ENCODE data around the gene VPS36. TPM values are rescaled to one million over a fixed set of nuclear protein-coding genes. Genes with fewer than 3 reads are reported as not detected.

The VPS36 gene
- total and polyA plus RNA-seq, 2 of the 8 experiments (the other 6 are each of a cell fraction or from before 2014, with no cell fraction given) = 14.1 to 19.8 TPM

DNA sequence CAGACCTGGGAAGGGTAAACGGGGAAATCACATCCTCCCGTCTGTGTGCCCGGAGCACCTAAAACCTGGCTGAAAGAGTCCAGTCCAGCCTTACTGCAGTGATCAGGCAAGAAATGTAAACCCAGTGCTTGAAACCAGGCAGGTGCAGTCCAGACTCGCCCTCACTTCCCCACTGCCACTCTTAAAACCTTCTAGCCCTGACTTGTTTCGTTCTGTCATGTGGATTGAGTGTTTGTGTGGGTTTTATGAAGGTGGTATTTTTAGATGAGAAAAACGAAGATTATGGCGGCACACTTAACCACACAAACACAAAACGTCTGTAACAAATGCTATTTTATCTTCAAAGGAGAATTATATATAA is 4.0 kb upstream of the VPS36 start (continued):
- TF ChIP-seq, protein P1, sequence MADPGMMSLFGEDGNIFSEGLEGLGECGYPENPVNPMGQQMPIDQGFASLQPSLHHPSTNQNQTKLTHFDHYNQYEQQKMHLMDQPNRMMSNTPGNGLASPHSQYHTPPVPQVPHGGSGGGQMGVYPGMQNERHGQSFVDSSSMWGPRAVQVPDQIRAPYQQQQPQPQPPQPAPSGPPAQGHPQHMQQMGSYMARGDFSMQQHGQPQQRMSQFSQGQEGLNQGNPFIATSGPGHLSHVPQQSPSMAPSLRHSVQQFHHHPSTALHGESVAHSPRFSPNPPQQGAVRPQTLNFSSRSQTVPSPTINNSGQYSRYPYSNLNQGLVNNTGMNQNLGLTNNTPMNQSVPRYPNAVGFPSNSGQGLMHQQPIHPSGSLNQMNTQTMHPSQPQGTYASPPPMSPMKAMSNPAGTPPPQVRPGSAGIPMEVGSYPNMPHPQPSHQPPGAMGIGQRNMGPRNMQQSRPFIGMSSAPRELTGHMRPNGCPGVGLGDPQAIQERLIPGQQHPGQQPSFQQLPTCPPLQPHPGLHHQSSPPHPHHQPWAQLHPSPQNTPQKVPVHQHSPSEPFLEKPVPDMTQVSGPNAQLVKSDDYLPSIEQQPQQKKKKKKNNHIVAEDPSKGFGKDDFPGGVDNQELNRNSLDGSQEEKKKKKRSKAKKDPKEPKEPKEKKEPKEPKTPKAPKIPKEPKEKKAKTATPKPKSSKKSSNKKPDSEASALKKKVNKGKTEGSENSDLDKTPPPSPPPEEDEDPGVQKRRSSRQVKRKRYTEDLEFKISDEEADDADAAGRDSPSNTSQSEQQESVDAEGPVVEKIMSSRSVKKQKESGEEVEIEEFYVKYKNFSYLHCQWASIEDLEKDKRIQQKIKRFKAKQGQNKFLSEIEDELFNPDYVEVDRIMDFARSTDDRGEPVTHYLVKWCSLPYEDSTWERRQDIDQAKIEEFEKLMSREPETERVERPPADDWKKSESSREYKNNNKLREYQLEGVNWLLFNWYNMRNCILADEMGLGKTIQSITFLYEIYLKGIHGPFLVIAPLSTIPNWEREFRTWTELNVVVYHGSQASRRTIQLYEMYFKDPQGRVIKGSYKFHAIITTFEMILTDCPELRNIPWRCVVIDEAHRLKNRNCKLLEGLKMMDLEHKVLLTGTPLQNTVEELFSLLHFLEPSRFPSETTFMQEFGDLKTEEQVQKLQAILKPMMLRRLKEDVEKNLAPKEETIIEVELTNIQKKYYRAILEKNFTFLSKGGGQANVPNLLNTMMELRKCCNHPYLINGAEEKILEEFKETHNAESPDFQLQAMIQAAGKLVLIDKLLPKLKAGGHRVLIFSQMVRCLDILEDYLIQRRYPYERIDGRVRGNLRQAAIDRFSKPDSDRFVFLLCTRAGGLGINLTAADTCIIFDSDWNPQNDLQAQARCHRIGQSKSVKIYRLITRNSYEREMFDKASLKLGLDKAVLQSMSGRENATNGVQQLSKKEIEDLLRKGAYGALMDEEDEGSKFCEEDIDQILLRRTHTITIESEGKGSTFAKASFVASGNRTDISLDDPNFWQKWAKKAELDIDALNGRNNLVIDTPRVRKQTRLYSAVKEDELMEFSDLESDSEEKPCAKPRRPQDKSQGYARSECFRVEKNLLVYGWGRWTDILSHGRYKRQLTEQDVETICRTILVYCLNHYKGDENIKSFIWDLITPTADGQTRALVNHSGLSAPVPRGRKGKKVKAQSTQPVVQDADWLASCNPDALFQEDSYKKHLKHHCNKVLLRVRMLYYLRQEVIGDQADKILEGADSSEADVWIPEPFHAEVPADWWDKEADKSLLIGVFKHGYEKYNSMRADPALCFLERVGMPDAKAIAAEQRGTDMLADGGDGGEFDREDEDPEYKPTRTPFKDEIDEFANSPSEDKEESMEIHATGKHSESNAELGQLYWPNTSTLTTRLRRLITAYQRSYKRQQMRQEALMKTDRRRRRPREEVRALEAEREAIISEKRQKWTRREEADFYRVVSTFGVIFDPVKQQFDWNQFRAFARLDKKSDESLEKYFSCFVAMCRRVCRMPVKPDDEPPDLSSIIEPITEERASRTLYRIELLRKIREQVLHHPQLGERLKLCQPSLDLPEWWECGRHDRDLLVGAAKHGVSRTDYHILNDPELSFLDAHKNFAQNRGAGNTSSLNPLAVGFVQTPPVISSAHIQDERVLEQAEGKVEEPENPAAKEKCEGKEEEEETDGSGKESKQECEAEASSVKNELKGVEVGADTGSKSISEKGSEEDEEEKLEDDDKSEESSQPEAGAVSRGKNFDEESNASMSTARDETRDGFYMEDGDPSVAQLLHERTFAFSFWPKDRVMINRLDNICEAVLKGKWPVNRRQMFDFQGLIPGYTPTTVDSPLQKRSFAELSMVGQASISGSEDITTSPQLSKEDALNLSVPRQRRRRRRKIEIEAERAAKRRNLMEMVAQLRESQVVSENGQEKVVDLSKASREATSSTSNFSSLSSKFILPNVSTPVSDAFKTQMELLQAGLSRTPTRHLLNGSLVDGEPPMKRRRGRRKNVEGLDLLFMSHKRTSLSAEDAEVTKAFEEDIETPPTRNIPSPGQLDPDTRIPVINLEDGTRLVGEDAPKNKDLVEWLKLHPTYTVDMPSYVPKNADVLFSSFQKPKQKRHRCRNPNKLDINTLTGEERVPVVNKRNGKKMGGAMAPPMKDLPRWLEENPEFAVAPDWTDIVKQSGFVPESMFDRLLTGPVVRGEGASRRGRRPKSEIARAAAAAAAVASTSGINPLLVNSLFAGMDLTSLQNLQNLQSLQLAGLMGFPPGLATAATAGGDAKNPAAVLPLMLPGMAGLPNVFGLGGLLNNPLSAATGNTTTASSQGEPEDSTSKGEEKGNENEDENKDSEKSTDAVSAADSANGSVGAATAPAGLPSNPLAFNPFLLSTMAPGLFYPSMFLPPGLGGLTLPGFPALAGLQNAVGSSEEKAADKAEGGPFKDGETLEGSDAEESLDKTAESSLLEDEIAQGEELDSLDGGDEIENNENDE (IDR thresholded peaks at IDR 0.05; ENCODE audit: insufficient replicate concordance, low read length) = no peak
- no peak for TF ChIP-seq KDM1A (IDR thresholded peaks at IDR 0.05; ENCODE audit: borderline replicate concordance, low read length)
- TF ChIP-seq RNF2 (IDR thresholded peaks at IDR 0.05; ENCODE audit: borderline replicate concordance, low read depth, low read length, missing control alignments, poor library complexity, severe bottlenecking) = no peak
- TF ChIP-seq, protein P2, sequence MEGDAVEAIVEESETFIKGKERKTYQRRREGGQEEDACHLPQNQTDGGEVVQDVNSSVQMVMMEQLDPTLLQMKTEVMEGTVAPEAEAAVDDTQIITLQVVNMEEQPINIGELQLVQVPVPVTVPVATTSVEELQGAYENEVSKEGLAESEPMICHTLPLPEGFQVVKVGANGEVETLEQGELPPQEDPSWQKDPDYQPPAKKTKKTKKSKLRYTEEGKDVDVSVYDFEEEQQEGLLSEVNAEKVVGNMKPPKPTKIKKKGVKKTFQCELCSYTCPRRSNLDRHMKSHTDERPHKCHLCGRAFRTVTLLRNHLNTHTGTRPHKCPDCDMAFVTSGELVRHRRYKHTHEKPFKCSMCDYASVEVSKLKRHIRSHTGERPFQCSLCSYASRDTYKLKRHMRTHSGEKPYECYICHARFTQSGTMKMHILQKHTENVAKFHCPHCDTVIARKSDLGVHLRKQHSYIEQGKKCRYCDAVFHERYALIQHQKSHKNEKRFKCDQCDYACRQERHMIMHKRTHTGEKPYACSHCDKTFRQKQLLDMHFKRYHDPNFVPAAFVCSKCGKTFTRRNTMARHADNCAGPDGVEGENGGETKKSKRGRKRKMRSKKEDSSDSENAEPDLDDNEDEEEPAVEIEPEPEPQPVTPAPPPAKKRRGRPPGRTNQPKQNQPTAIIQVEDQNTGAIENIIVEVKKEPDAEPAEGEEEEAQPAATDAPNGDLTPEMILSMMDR (IDR thresholded peaks at IDR 0.05; ENCODE audit: control extremely low read depth in 1 of 3, insufficient read depth in 1 of 3, low read depth in 1 of 3, low read length in 3 of 3) = no peak
- no peak for TF ChIP-seq TAF1 (IDR thresholded peaks at IDR 0.05; ENCODE audit: low read depth, low read length)
- TF ChIP-seq RXRA (IDR thresholded peaks at IDR 0.05; ENCODE audit: insufficient read depth, low read depth, low read length) = no peak
- TF ChIP-seq CBX5 (IDR thresholded peaks at IDR 0.05; ENCODE audit: low read depth, low read length) = no peak
- TF ChIP-seq, protein P3, sequence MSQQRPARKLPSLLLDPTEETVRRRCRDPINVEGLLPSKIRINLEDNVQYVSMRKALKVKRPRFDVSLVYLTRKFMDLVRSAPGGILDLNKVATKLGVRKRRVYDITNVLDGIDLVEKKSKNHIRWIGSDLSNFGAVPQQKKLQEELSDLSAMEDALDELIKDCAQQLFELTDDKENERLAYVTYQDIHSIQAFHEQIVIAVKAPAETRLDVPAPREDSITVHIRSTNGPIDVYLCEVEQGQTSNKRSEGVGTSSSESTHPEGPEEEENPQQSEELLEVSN (IDR thresholded peaks at IDR 0.05) = no peak

Data from H1 (cell line).